Astrocyte (in vitro differentiated cells and primary cell): ENCODE data around the gene PNPLA2.

Source experiments
- CTCF ChIP-seq: IDR thresholded peaks from 2 replicates; pipeline ENCODE4 v1.5.1; 2011; ENCODE audit warnings: low read depth, mild to moderate bottlenecking, inconsistent platforms, low read length, moderate library complexity; ENCODE audit not compliant: insufficient read depth
- EZH2 ChIP-seq: IDR thresholded peaks from 2 replicates; pipeline ENCODE4 v1.6.1; 2012; ENCODE audit warnings: mild to moderate bottlenecking, low read length, inconsistent platforms; ENCODE audit not compliant: insufficient read depth

GRCh38 chr11:788953-789940, 29.5 kb upstream of the PNPLA2 start:
- TF ChIP-seq CTCF = no peak
- TF ChIP-seq EZH2 = no peak
